SK-N-MC (cell line): ENCODE results near the gene ELAC2.

Experiments
- EZH2 ChIP-seq: fragments of 200-600 bp; sonication (generic); IDR thresholded peaks from one replicate; pipeline ENCODE4 v1.6.1; 2017; ENCODE audit warnings: antibody characterized with exemption
- POLR2AphosphoS5 ChIP-seq: IDR thresholded peaks from 2 replicates; pipeline ENCODE4 v1.6.1; 2012; ENCODE audit warnings: mild to moderate bottlenecking, low read depth, low read length, borderline replicate concordance

DNA sequence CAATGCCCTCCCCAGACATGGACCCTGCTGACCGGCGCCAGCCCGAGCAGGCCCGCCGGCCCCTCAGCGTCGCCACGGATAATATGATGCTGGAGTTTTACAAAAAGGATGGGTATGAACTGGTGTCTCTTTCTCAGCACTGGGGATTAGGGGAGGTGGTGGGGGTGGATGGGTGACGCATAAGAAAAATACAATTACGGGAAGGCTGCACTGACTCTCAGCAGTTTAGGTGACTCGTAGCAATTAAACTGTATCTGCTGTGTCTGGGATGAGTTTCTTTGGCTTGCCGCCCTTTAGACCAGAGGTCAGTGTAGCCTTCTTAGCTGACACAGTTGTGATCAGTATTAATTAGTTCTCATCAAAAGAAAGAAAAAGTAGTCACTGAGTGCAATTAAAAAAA lies 59.0 kb downstream of the ELAC2 start:
- no peak for TF ChIP-seq POLR2AphosphoS5
- TF ChIP-seq EZH2: no peak
